ENCODE data around the gene SH3GL3.

- TF ChIP-seq, protein P1, sequence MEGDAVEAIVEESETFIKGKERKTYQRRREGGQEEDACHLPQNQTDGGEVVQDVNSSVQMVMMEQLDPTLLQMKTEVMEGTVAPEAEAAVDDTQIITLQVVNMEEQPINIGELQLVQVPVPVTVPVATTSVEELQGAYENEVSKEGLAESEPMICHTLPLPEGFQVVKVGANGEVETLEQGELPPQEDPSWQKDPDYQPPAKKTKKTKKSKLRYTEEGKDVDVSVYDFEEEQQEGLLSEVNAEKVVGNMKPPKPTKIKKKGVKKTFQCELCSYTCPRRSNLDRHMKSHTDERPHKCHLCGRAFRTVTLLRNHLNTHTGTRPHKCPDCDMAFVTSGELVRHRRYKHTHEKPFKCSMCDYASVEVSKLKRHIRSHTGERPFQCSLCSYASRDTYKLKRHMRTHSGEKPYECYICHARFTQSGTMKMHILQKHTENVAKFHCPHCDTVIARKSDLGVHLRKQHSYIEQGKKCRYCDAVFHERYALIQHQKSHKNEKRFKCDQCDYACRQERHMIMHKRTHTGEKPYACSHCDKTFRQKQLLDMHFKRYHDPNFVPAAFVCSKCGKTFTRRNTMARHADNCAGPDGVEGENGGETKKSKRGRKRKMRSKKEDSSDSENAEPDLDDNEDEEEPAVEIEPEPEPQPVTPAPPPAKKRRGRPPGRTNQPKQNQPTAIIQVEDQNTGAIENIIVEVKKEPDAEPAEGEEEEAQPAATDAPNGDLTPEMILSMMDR (IDR thresholded peaks at IDR 0.05): peak; percentile 74
- no peak for TF ChIP-seq ZFX (IDR thresholded peaks at IDR 0.05; ENCODE audit: borderline replicate concordance)
Measured at GRCh38 chr15:83446904-83447709, at the start of gene SH3GL3.

Data from 22Rv1 (cell line).